Left ventricle myocardium inferior (tissue), 1 donor: ENCODE data around the gene VKORC1L1. TPM values are rescaled to one million over a fixed set of nuclear protein-coding genes. Genes with fewer than 3 reads are reported as not detected.
"Not testable (repeated sequence)": the region's sequence is repeated elsewhere in the genome, so short reads cannot be mapped to it uniquely, and the experiment has no call there.

ENCODE experiments used
- DNase-seq: peaks from one replicate; pipeline ENCODE4 v3.0.0-alpha.2; 2020
- H3K27ac ChIP-seq: fragments of 200-600 bp; replicated peaks from 2 replicates; pipeline ENCODE4 v1.8.0; 2021
- H3K27me3 ChIP-seq: fragments of 200-600 bp; 2 replicates; pipeline ENCODE4 v1.8.0; 2021; ENCODE audit warnings: low read depth
- H3K36me3 ChIP-seq: fragments of 200-600 bp; 2 replicates; pipeline ENCODE4 v1.8.0; 2021
- H3K4me1 ChIP-seq: fragments of 200-600 bp; 2 replicates; pipeline ENCODE4 v1.8.0; 2021
- H3K4me3 ChIP-seq: fragments of 200-600 bp; 2 replicates; pipeline ENCODE4 v1.8.0; 2021; ENCODE audit warnings: mild to moderate bottlenecking, moderate library complexity
- H3K9me3 ChIP-seq: fragments of 200-600 bp; replicated peaks from 2 replicates; pipeline ENCODE4 v1.8.0; 2021
- CTCF ChIP-seq: fragments of 200-600 bp; IDR thresholded peaks from 2 replicates; pipeline ENCODE4 v1.8.0; 2021; ENCODE audit warnings: antibody characterized with exemption, mild to moderate bottlenecking, borderline replicate concordance
- intact Hi-C: fragments of 100-400 bp; cut with micrococcal nuclease; formaldehyde crosslinking; loops from one replicate; pipeline ENCODE4 v1.11.0; 2022
- total RNA-seq: library from RNA; stranded (reverse); fragmentation: NEBNext Ultra II Directional; extraction: Animal tissue kit (Norgen Biotek cat#: 25700); gene quantifications from one replicate; pipeline ENCODE4 v1.2.1, GENCODE V29; 2021
- donor health status: DM: no; HTN: yes; CAD: no; lungs with severe emphysema.

The VKORC1L1 gene
- total RNA-seq, 1 donor from 2014 or later: 19.2 TPM

GRCh38 chr7:65989694-65990080, 116.8 kb downstream of the VKORC1L1 start:
- Histone ChIP-seq H3K9me3 (no peaks in the 10 kb centered on the region), H3K27me3 (no peaks in the 10 kb centered on the region), H3K4me3 (no peak overlapping the region), H3K4me1 (peaks cover 4% of the 10 kb centered on the region), H3K27ac (no peak overlapping the region), H3K36me3 (no peaks in the 10 kb centered on the region)
- intact Hi-C loops: no loop called here
- DNase-seq: no peak
- no peak for TF ChIP-seq CTCF

- H3K9me3 ChIP-seq, H3K4me1 ChIP-seq, DNase-seq, H3K36me3 ChIP-seq, intact Hi-C loops, H3K4me3 ChIP-seq, H3K27me3 ChIP-seq: not testable (repeated sequence)
- H3K27ac ChIP-seq: peak overlapping the region; percentile 70
These were observed 119.0 kb downstream of the VKORC1L1 start for GRCh38 chr7:65991829-65992228.

GRCh38 chr7:65992526-65992925, 119.7 kb downstream of the VKORC1L1 start:
- no peak for TF ChIP-seq CTCF
- peaks cover 4% of the 10 kb centered on the region for H3K4me1 ChIP-seq
- intact Hi-C loops: no loop called here
- no peak for DNase-seq
- no peak overlapping the region for H3K4me3 ChIP-seq
- H3K27ac ChIP-seq: no peak overlapping the region
- no peaks in the 10 kb centered on the region for H3K9me3 ChIP-seq
- no peaks in the 10 kb centered on the region for H3K27me3 ChIP-seq
- H3K36me3 ChIP-seq: no peaks in the 10 kb centered on the region

- H3K36me3 ChIP-seq, H3K4me1 ChIP-seq, H3K27me3 ChIP-seq, DNase-seq, H3K9me3 ChIP-seq, H3K27ac ChIP-seq, intact Hi-C loops, H3K4me3 ChIP-seq: not testable (repeated sequence)
These were observed 122.1 kb downstream of the VKORC1L1 start for GRCh38 chr7:65994984-65995383.

- H3K4me1 ChIP-seq, DNase-seq, H3K4me3 ChIP-seq, H3K9me3 ChIP-seq, intact Hi-C loops, H3K27me3 ChIP-seq, H3K36me3 ChIP-seq, H3K27ac ChIP-seq: not testable (repeated sequence)
These were observed 128.0 kb downstream of the VKORC1L1 start for GRCh38 chr7:66000823-66001417.

- H3K36me3 ChIP-seq, H3K4me3 ChIP-seq, intact Hi-C loops, H3K27me3 ChIP-seq, H3K4me1 ChIP-seq, DNase-seq, H3K27ac ChIP-seq, H3K9me3 ChIP-seq: not testable (repeated sequence)
These were observed 132.3 kb downstream of the VKORC1L1 start for GRCh38 chr7:66005115-66005671.

GRCh38 chr7:66007232-66007631, 134.4 kb downstream of the VKORC1L1 start:
- no peak for TF ChIP-seq CTCF
- Histone ChIP-seq H3K27me3 (no peaks in the 10 kb centered on the region), H3K36me3 (no peaks in the 10 kb centered on the region), H3K4me3 (no peak overlapping the region), H3K27ac (no peak overlapping the region), H3K4me1 (no peaks in the 10 kb centered on the region), H3K9me3 (no peaks in the 10 kb centered on the region)
- intact Hi-C loops: no loop called here
- DNase-seq: no peak

Other genes with a start within 250 kb of the VKORC1L1 start
- gene GUSB, start 109.1 kb downstream of the VKORC1L1 start, total RNA-seq: 15.4 TPM
- 8.5 TPM for gene ASL, start 202.7 kb downstream of the VKORC1L1 start, total RNA-seq
- gene CRCP, start 241.8 kb downstream of the VKORC1L1 start, total RNA-seq: 23.2 TPM